Stimulated activated CD8-positive, alpha-beta memory T cell treated with anti-CD3 and anti-CD28 coated beads, Interleukin-12 subunit alpha, Interleukin-12 subunit beta, amount 100 ng/mL, for 1 hour (primary cell): ENCODE results near the gene VTCN1.

ENCODE experiments used
- DNase-seq: peaks from one replicate; pipeline ENCODE4 v3.0.0-alpha.2; 2020; ENCODE audit warnings: low read depth

Gene VTCN1

DNA sequence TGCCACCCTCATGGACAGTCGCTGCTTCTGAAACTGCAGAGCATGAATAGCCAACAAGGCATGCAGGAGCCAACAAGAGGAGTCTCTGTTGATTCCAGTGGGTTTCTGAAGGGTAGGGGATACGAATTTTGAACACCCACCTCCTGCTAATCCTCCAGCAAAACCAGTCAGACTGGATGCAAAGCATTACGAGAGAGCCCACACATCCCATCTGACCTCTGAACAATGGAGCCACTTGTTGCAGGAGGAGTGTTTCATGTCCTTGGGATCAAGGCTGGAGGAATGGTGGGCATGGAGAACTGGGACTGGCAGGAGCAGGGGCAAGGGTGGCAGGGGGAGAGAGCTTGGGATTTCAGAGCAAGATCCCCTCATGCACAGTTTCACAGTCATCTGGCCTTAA is 1.6 kb downstream of the VTCN1 start:
- DNase-seq: no peak

DNA sequence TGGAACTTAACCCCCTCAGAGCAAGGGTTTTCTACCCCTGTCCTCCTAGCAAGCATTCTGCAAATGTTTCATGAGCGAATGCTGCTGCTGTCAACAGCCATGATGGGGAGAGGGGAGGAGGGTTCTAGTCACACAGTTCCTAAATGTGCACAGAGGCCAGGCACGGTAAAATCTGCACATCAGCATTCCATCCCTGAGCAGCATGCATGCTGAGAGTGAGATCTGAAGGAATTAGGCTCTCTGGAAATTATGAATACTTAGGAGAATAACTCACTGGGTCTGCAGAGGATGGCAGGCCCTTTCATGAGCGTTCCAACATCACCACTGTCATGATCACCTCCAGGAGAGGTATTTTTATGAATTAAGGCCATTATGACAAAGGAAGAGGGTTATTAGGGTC is 2.1 kb downstream of the VTCN1 start:
- DNase-seq: no peak

DNA sequence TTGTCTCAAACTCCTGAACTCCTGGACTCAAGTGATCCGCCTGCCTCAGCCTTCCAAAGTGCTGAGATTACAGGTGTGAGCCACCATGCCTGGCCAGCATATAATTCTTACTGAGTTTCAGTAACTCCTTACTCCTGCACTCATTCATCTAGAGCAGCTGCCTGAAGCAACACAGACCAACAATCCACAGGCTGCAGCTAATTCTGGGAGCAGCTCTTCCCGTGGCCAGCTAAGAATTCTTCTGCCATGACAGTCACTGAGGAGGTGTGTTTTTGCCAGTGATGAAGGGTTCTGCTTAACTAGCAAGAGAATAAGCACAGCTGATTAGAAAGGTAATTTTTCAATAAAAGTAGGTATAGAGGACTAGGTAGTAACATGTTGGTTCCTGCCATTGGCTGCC is 5.4 kb downstream of the VTCN1 start:
- no peak for DNase-seq

DNA sequence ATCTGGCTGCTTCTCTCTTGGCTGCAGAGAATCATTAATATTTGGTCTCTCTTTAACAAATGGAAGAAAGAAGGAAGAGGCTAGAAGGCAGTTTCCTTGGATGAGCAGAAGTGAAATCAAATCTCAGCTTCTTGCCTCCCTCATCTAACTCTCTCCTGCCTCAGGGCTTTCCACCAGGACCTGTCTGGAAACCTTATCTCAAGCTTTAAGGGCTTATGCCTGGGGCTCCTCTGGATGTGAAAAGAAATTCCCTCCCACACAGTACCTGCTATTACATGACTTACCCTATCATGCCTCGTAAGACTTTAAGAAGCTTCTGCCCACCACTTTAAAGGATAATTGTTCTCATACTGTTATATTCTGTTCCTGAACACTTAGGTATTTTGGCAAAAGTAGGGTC is 8.9 kb downstream of the VTCN1 start:
- DNase-seq: no peak

DNA sequence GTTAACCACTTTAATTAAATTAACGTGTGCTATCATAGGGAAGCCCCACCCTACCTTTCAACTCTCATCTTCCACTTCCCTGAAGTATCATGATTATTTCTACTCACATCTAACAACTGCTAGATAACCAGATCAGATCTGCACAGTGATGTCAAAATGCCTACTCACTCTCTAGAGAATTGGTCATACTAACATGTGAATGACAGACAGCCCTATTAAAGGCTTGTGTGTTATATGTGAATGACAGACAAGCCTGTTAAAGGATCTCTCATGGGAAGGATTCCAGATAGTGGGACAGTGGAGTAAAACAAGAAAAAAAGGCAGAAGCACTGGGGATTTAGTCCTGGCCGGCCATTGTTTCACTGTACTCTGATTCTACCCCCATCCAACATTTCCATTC is 12.6 kb downstream of the VTCN1 start:
- no peak for DNase-seq

DNA sequence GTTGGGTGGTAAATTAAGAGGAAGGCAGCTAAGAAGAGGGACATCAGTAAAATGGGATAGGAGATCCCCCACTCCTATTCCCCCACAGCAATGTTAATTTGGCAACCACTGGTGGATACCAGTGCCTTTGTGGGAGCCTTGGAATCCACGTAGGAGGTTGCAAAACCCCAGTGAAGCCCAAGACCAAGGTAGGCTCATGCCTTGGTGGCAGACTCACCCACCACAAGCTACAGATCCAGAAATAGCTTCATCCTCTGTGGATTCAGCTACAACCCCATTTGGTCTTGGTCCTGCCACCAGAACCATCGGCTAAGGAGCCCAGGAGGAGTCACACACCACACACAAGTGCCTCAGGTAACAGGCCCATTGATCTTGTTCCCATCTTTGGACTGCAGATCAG is 21.0 kb downstream of the VTCN1 start:
- no peak for DNase-seq

DNA sequence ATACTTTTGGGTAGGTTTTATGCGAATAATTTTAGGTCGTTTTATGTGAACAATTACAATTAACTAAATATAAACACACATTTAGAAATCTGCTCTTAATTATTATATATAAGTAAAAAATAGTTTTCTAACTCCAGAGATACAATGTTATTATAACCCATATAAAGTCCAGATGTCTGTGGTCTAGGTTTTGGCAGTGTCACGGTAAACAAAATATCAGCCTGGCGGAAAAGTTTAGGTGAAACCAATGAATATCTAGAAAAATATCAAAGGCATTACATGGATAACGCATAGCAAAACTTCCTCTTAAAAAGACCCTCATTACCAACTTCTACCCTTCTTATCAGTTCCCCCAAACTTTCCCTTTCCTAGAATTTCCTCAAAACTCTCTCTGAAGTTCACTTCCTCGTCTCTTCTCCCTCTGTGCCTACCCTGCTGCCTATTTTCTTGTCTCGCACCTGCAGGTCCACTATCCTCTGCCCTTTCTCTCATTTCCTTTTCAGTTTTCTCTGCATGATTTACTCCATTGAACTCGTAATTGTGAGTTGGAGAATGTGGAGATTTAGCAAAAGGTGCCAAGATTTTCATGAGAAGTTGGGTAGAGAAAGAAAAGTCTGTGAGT is 21.8 kb downstream of the VTCN1 start:
- DNase-seq: no peak

DNA sequence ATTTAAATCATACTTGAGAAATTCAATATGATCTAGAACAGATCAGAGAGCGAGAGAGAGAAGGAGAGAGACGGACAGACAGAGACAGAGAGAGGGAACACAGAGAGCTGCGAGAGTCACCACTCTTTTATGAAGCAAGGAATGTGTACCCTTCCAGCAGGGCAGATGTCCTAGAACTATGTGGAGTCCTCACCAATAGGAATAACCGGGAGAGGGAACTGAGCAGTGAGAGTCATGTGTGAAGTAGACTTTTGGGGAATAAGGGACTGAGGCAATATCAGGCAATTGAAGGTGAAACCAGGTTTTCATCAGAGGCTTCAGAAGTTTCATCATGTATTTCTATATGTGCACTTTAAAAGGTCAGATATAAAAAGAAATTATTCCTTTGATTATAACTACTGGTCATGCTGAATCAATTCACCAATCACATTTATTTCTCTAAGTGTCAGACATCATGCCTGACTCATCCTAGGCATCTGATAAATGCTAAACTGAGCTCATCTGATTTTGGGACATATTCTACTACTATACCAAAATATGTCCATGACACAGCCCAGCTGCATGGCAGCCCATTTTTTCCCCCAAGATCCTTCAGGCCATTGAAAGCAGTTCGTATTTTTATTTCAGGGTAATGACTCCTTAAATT is 22.4 kb downstream of the VTCN1 start:
- DNase-seq: no peak

DNA sequence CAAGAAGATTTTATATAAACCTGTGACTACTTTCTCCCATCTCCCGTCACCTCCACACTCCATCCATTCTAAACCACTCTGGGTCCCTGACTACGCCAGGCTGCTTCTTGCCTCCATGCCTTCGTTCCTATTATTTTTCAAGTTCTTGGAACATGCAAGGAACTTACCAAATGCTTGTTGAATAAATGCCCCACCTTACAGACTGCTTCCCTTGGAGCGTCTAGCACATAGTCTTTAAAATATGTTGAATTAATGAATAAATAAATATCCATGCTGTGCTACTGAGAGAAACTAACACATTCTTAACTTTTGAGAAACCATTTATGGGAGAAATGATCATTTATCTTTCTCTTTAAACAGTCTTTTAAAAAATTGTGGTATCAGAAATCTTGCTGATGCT is 27.6 kb downstream of the VTCN1 start:
- no peak for DNase-seq

DNA sequence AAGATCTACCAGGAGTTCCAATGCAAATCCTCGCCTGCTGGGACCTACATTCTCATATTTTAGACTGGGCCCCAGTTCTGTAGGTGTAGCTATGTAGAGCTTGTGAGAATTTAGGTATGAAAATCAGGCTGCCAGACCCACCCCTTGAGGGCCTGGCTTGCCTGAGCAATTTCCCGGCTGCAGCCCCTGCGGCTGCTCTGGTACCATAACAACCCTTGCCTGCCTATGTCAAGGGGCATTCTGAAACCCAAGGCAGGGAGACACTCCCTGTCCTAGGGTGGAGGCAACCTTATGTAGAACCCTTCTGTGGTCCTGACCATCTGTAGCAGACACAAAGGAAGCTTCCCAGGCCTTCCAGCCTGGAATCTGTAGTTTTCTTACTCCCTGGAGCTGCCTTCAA is 28.4 kb downstream of the VTCN1 start:
- DNase-seq: no peak

DNA sequence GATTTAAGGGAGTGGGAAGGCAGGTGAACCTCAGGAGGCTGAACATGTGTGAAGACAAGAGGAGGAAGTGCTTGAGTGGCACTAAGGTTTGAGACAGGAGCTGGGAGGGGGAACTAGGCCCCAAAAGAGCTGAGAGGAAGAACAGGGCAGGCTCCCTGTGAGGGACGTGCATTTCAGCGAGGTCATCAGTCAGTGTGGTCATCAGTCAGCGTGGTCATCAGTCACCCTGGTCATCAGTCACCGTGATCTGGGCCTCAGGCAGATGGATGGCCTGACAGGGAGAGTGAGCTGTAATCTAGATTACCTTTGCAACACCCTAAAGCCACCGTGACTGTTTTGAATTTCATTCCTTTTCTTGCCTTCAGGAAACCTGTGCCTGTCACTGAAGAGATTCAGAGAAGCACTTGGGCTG is 29.1 kb downstream of the VTCN1 start:
- DNase-seq: no peak

DNA sequence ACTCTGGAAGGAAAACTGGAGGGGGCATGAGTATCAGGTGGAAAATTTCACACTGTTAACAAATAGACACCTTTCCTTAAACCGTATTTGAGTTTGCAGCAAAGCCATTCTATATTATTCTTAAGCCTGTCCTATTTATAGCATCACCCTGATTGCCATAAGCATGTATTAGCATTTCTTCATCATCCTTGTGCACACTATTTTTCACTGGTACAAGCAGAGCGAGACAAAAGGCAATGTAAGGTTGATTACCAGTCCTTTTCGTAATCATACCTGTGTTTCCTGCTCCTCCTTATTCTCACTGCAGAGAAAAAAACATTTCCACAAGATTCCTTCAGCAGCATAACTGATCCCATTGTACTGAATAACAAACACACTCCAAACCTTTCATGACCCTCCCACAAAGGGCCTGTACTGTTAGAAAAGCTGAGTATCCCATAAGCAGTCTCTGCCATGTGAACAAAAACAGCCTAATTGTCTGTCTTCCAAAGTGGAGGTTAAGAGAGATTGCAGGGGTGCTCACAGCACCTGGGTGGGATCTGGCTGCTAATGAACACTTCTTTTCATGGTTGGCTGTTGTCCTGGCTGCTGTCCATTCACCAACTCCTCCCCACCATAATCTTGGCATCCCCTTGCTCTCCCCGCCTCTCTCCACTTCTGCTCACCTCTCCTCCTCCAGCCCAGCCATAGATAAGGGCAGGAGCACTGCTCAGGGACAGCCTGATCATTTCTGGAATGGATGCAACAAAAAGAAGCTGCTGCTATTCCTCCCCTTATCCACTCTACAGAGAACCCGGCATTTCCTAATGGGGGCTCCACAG is 30.4 kb downstream of the VTCN1 start:
- DNase-seq: no peak

DNA sequence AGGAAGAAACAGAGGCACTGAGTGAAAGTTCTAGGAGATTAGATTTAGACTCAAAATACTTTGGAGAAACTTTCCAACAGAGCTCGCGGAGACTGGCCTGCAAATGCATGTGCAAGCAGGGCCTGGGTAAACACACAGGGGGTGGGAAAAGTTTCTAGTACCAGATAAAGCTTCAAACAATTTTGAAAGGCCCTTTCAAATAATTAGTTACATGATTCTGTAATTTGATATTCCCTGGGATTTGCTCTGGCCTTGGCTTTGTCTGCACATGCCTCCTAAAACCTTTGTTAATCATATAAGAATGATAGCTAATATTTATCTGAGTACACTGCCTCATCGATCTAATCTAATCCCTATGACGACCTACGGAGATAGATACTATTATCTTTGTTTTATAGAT is 31.3 kb downstream of the VTCN1 start:
- DNase-seq: no peak

DNA sequence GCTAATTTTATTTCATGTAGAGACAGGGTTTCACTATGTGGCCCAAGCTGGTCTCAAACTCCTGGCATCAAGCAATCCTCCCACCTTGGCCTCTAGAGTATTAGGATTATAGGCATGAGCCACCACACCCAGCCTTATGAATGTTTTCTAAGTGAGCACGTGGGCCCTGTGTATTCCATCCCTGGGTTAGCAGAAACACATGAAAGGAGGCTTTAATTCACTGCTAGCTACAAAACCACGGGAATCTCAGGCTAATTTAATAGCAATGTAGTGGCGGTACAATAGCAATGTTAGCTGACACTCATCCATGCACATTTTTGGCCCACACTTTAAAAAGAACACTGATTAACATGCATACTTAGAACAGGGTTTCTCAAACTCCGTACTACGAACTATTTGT is 32.0 kb downstream of the VTCN1 start:
- DNase-seq: no peak

DNA sequence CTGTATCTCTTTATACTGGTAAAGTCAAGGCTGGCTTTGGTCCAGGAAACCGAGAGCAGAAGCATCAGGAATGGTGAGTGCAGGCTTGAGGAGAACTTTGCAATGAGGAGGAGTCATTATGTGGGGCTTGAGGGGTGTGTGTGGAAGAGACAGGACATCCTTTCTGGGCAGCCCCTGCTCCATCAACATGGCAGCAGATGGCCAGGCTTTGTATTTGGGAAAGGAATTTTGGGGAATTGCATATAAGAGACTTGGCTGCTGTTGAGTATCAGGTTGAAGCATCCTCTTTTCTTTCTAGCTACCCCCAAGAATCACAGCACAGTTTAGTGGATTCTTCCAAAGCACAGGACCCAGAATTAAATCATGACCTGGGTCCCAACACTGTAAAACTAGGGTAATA is 33.4 kb downstream of the VTCN1 start:
- DNase-seq: no peak

DNA sequence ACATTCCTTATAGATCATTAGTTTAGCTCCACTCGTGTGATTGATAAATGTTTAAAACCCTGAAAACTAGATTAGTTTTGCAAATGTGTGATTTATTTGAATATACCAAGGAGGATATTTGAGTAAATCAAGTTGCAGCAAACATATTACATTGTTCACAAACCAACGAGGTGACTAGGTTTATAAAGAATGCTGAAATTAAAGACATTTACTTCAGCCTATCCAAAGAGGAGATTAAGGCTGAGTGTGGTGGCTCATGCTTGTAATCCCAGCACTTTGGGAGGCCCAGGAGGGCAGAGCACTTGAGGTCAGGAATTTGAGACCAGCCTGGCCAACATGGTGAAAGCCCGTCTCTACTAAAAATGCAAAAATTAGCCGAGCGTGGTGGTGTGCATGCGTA is 34.1 kb downstream of the VTCN1 start:
- DNase-seq: no peak

DNA sequence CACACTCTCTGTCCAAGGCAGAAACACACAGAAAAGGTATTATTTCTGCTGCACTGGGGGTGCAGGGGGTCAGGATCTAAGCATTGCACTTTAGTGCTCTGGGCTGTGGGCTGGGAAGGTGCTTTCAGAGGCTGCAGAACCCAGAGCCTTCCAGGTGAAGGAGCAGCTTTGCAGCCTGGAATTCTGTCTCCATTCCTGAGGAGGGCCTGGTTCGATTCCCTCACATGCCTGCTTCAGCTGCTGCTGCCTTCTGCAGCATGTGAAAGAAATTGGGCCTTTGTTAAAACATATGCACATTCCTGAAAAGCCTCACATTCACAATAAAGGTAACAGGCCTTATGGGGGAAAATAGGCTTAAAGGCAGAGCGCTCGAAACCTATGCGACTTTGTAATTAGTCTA is 35.9 kb downstream of the VTCN1 start:
- DNase-seq: no peak

DNA sequence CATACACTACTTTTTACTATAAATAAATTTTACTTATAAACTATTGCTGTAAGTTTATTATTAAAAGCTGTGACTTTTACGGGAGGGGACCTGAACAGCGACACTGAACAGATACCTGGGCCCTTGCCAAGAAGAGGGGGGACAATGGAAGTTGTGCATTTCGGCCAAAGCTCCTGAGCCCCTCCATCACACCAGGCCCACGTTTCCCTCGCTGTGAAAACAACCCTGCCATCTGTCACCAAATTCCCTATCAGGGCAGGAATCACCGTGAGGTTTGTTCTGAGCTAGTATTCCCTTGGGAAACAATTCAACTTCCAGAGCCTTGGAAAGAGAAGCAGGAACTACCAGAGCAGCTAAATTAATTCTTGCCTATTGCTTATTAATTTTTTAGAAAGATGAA is 37.0 kb downstream of the VTCN1 start:
- no peak for DNase-seq

DNA sequence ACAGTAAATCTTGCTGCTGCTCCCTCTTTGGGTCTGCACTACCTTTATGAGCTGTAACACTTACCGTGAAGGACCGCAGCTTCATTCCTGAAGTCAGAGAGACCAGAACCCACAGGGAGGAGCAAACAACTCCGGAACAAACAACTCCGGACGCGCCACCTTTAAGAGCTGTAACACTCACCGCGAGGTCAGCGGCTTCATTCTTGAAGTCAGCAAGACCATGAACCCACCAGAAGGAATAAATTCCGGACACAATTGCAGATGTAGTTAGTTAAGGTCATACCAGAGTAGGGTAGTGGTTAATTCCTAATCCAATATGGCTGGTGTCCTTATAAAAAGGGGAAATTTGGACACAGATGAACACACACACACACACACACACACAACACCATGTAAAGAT is 37.7 kb downstream of the VTCN1 start:
- no peak for DNase-seq

DNA sequence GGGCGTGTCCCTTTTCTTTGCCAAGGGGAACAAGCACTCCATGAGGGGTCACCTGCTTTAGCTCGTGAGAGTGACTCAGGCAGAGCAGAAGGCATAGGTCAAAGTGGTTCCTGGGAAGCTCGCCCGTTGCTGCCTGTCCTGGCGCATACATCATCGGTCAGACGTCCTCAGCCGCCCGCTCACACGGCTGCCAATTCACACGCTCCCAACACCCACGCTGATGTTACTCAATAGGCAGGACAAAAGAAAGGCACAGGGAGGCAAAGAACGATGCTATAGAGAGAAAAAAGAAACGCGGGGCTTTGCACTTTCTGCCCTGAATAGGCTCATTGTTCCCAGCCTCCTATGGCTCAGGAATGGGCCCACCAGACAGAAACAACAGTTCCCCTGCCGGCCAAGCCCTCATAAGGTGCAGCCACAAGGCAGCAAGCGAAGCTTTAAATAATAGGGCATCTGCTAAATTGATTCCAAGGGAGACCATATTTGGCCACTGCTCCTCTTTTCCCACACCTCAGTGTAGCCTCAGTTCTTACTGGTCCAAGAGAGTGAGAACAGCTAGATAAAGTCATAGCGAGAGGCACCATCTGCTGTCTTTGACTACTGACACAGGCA is 38.7 kb downstream of the VTCN1 start:
- no peak for DNase-seq

DNA sequence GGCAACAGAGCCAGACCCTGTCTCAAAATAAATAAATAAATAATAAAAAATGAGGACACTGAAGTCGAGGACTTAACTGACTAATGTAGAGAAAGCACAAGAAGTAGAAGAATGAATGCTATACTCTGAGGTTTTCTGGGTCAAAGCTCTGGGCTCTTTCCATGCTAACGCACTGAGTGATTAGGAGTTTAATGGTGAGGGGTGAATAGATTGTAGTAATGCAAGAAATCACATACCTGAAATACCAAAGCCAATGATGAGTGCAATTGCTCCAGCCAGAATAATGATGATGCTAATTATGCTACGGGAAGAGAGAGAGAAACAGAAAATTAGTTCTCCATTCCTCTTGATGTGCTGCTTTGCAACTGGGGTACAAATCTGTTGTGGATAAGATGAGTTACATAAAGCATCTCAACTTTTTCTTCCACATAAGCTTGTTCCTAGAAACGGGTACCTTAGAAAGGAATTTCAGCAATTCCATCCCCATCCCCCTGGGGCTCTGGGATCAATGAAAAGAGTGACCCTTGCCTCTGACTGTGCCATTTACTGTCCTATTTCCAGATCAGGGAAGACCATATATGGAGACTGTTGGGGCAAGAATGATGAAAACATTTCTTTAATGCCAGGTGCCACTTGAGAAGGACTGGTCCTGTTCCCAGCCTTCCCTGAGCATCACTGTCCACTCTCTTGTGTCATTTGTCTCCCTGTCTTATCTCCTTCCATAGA is 40.7 kb downstream of the VTCN1 start:
- no peak for DNase-seq

DNA sequence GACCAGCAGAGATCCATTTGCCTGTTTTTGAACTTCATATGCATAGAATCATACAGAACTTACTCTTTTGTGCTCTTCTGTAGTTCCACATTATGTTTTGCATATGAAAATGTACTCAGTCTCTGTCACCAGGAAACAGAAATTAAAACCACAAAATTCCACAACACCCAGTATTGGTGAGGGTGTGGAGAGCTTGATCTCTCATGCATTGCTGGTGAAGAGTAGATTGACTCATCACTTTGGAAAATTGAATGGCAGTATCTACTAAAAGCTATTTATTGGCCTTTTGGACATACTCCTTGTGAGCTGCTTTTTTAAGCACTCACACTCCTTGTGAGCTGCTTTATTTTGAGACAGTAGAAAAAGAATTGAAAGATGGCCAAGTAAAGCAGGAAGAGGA is 43.3 kb downstream of the VTCN1 start:
- no peak for DNase-seq
